ENCODE measurements around the gene ANKRD28. TPM values are rescaled to one million over a fixed set of nuclear protein-coding genes. Genes with fewer than 3 reads are reported as not detected.

ANKRD28 gene
- total RNA-seq, 1 experiment from 2014 or later, result 82.6 TPM

DNA sequence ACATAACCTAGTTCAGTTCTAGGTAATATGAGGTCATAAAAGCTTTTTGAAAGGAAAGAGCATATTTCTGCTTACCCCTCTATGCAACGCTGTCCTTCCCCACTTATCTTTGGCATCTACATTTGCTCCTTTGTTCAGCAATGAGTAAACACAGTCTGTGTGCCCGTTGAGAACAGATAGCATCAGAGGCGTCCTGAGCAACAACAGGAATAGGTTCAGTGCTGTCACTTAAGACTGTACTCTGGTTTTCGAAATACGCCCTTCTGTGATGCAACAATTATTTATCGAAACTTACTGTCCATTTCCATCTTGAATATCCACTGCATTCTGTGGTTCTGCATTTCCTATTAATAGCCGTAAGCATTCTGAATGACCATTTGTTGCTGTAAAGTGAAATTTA is 111.9 kb downstream of the ANKRD28 start:
- H3F3A ChIP-seq (ENCODE audit: insufficient read depth, low read depth), result peaks cover 18% of the 10 kb centered on the region
- CTCF ChIA-PET, result no interaction called here
- H3K9me2 ChIP-seq (ENCODE audit: insufficient read depth), result 0 out of 2 replicates have a peak, but pooled peaks cover 3% of the 10 kb centered on the region
- H3K4me1 ChIP-seq (replicated peaks; ENCODE audit: insufficient read depth), result no peaks in the 10 kb centered on the region
- H3K27me3 ChIP-seq (ENCODE audit: insufficient read depth, low read depth), result no peaks in the 10 kb centered on the region
- TF ChIP-seq, protein P1, sequence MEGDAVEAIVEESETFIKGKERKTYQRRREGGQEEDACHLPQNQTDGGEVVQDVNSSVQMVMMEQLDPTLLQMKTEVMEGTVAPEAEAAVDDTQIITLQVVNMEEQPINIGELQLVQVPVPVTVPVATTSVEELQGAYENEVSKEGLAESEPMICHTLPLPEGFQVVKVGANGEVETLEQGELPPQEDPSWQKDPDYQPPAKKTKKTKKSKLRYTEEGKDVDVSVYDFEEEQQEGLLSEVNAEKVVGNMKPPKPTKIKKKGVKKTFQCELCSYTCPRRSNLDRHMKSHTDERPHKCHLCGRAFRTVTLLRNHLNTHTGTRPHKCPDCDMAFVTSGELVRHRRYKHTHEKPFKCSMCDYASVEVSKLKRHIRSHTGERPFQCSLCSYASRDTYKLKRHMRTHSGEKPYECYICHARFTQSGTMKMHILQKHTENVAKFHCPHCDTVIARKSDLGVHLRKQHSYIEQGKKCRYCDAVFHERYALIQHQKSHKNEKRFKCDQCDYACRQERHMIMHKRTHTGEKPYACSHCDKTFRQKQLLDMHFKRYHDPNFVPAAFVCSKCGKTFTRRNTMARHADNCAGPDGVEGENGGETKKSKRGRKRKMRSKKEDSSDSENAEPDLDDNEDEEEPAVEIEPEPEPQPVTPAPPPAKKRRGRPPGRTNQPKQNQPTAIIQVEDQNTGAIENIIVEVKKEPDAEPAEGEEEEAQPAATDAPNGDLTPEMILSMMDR (conservative IDR thresholded peaks at IDR 0.05), result no peak
- no peak for TF ChIP-seq EZH2 (IDR thresholded peaks at IDR 0.05; ENCODE audit: low read depth)
- intact Hi-C loops (cut with micrococcal nuclease; ENCODE audit: unreplicated experiment), result loop anchor here (5.0 kb wide), 1 partner anchor 54 kb away; no protein-coding TSS in a partner anchor
- no peaks in the 10 kb centered on the region for H4K20me1 ChIP-seq (ENCODE audit: insufficient read depth)
- no peak overlapping the region for H3K4me2 ChIP-seq
- no peak overlapping the region for H2AFZ ChIP-seq
- DNase-seq, result no peak
- peaks cover 48% of the 10 kb centered on the region for H3K36me3 ChIP-seq (ENCODE audit: low read depth)
- H3K27ac ChIP-seq, result no peak overlapping the region
- H3K9me3 ChIP-seq (ENCODE audit: insufficient read depth, low read depth), result no peaks in the 10 kb centered on the region
- POLR2A ChIA-PET (ENCODE audit: unreplicated experiment), result no interaction called here
- H3K4me3 ChIP-seq, result no peak overlapping the region
- BruUV-seq (replicated peaks), result no TSS peak
- no peaks in the 10 kb centered on the region for H3K79me2 ChIP-seq (ENCODE audit: low read depth)

DNA sequence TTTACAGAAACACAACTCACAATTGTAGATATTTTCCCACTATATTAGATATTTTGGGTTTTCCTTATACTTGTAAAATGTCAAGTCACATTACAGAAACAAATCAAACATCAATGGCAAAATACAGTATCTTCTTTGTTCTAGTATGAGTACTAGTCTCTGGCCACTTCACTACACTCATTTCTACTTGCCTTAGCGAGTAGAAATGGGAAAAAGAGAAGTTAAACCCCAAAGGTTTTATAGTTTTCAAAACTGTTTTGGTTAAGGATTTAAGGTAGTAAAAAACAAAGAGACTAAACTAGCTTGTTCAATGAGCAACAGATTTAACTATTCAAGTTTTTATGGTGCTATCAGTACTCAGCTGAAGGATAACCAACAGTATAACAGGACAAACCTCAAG is 114.5 kb downstream of the ANKRD28 start:
- Histone ChIP-seq H3K9me2 (ENCODE audit: insufficient read depth) (0 out of 2 replicates have a peak, but pooled peaks cover 3% of the 10 kb centered on the region), H4K20me1 (ENCODE audit: insufficient read depth) (no peaks in the 10 kb centered on the region), H3K27me3 (ENCODE audit: insufficient read depth, low read depth) (no peaks in the 10 kb centered on the region), H3K27ac (peak overlapping the region; percentile 1; the same call in 1 of the 2 replicates), H3K79me2 (ENCODE audit: low read depth) (no peaks in the 10 kb centered on the region), H2AFZ (no peak overlapping the region), H3K4me3 (no peak overlapping the region), H3K36me3 (ENCODE audit: low read depth) (peaks cover 43% of the 10 kb centered on the region), H3F3A (ENCODE audit: insufficient read depth, low read depth) (peaks cover 19% of the 10 kb centered on the region), H3K4me2 (no peak overlapping the region), H3K4me1 (replicated peaks; ENCODE audit: insufficient read depth) (no peaks in the 10 kb centered on the region), H3K9me3 (ENCODE audit: insufficient read depth, low read depth) (no peaks in the 10 kb centered on the region)
- DNase-seq, result no peak
- TF ChIP-seq EZH2 (IDR thresholded peaks at IDR 0.05; ENCODE audit: low read depth), result no peak
- TF ChIP-seq, protein P1 (conservative IDR thresholded peaks at IDR 0.05), result no peak
- no TSS peak for BruUV-seq (replicated peaks)
- ChIA-PET CTCF (no interaction called here), POLR2A (ENCODE audit: unreplicated experiment) (no interaction called here)
- intact Hi-C loops (cut with micrococcal nuclease; ENCODE audit: unreplicated experiment), result no loop called here

DNA sequence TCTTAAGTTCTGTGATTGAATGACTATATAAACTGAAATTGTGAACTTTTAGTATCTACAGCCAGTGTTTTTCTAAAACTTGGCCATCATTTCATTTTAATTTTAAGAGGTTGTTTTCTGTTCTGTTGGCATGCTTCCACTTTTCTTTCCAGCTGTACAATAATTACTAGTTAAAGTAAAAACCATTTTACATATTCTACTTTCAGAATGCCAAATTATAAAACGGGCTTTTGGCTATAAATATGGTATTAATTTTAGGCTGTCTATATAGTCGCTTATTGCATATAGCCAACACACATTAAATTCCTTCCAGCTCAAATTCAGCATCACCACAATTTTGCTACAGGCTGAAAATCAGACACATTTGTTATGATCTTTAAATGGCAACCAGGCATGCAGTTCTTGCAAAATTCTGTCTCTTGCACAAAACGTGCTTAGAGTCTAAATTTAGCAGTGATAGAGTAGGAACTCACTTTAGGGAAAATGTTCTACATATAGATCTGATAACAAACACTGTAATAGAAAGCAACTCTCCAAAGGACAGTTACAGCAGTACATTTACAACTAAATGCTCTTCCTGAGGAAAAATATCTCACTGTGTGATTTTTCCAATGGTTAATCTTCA is 115.1 kb downstream of the ANKRD28 start:
- Histone ChIP-seq H3K27me3 (ENCODE audit: insufficient read depth, low read depth) (no peaks in the 10 kb centered on the region), H4K20me1 (ENCODE audit: insufficient read depth) (no peaks in the 10 kb centered on the region), H3K4me2 (no peak overlapping the region), H3K4me1 (replicated peaks; ENCODE audit: insufficient read depth) (no peaks in the 10 kb centered on the region), H3F3A (ENCODE audit: insufficient read depth, low read depth) (peaks cover 19% of the 10 kb centered on the region), H2AFZ (no peak overlapping the region), H3K27ac (0 out of 2 replicates have a peak overlapping the region, but pooled peaks have one; percentile 1), H3K9me3 (ENCODE audit: insufficient read depth, low read depth) (no peaks in the 10 kb centered on the region), H3K4me3 (no peak overlapping the region), H3K79me2 (ENCODE audit: low read depth) (no peaks in the 10 kb centered on the region), H3K36me3 (ENCODE audit: low read depth) (peaks cover 47% of the 10 kb centered on the region), H3K9me2 (ENCODE audit: insufficient read depth) (0 out of 2 replicates have a peak, but pooled peaks cover 3% of the 10 kb centered on the region)
- DNase-seq, result no peak
- no TSS peak for BruUV-seq (replicated peaks)
- TF ChIP-seq EZH2 (IDR thresholded peaks at IDR 0.05; ENCODE audit: low read depth), result no peak
- TF ChIP-seq, protein P1 (conservative IDR thresholded peaks at IDR 0.05), result no peak
- CTCF ChIA-PET, result no interaction called here
- POLR2A ChIA-PET (ENCODE audit: unreplicated experiment), result no interaction called here
- intact Hi-C loops (cut with micrococcal nuclease; ENCODE audit: unreplicated experiment), result no loop called here
